ENCODE results near the gene TSHZ1.
A peak's percentile ranks its signal among the peaks of the same experiment; 100 is the strongest.

DNA sequence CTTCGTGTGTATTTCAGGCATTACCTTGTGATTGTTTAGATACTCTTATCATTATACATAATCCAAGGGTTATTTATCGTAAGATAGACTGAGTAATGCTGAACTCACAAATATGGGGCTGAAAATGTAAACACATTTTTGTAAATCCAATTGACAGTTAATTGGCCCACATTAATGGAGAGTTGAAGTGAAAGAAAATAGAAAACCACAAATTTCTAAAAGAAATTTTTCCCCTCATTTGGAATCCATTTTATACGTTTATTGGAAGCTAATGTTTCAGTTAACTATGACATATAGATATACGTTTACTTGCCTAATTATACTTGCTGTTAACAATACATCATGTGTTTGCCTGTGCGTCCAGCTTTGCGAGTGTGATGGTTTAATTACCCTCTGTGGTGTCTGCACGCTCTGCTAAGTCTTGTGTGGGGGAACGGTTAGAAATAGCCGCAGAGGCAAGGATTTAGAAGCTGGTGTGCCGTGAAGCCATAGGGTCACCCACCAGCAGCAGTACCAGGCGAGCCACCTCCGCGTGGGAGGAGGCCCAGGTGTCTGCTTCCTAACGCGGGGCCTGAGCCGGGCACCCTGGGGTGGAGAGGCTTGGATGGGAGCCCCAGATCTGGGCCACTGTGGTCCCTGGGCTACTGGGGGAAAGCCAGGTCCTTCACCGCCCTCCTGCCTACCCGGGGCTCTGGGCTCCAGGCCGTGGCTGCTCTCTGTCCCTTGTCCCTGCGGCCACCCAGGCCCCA, 38.0 kb downstream of the TSHZ1 start:
- TF ChIP-seq PRDM1 (tag by site-specific recombination; IDR thresholded peaks at IDR 0.05) = peak; percentile 89
- TF ChIP-seq PRDM10 (tag by site-specific recombination; IDR thresholded peaks at IDR 0.05) = no peak
- no peak; the same call in 1 of the 2 replicates for TF ChIP-seq ZNF335 (tag by site-specific recombination; conservative IDR thresholded peaks at IDR 0.05)
- TF ChIP-seq, protein P1, sequence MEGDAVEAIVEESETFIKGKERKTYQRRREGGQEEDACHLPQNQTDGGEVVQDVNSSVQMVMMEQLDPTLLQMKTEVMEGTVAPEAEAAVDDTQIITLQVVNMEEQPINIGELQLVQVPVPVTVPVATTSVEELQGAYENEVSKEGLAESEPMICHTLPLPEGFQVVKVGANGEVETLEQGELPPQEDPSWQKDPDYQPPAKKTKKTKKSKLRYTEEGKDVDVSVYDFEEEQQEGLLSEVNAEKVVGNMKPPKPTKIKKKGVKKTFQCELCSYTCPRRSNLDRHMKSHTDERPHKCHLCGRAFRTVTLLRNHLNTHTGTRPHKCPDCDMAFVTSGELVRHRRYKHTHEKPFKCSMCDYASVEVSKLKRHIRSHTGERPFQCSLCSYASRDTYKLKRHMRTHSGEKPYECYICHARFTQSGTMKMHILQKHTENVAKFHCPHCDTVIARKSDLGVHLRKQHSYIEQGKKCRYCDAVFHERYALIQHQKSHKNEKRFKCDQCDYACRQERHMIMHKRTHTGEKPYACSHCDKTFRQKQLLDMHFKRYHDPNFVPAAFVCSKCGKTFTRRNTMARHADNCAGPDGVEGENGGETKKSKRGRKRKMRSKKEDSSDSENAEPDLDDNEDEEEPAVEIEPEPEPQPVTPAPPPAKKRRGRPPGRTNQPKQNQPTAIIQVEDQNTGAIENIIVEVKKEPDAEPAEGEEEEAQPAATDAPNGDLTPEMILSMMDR (tag by site-specific recombination; IDR thresholded peaks at IDR 0.05) = no peak
- TF ChIP-seq ZNF23 (tag by site-specific recombination; IDR thresholded peaks at IDR 0.05; ENCODE audit: borderline replicate concordance) = no peak
- no peak; the same call in 1 of the 2 replicates for TF ChIP-seq ZBTB20 (tag by site-specific recombination; IDR thresholded peaks at IDR 0.05)
- TF ChIP-seq GLI2 (tag by site-specific recombination; IDR thresholded peaks at IDR 0.05; ENCODE audit: borderline replicate concordance, low read depth) = no peak
- no peak for TF ChIP-seq ZNF350 (tag by site-specific recombination; IDR thresholded peaks at IDR 0.05)
- no peak for TF ChIP-seq ZSCAN18 (tag by site-specific recombination; IDR thresholded peaks at IDR 0.05)
- TF ChIP-seq ZNF830 (tag by site-specific recombination; IDR thresholded peaks at IDR 0.05; ENCODE audit: low read depth) = no peak
- no peak for TF ChIP-seq ZNF274 (IDR thresholded peaks at IDR 0.05; ENCODE audit: low read length)
- no peak for TF ChIP-seq ZNF274 (tag by site-specific recombination; IDR thresholded peaks at IDR 0.05; ENCODE audit: borderline replicate concordance)
- TF ChIP-seq ZNF341 (tag by site-specific recombination; IDR thresholded peaks at IDR 0.05; ENCODE audit: low read depth) = no peak

Measured in HEK293 (cell line).